Measurements from ENCODE around the gene LRRIQ4. TPM values are rescaled to one million over a fixed set of nuclear protein-coding genes. Genes with fewer than 3 reads are reported as not detected.

The LRRIQ4 gene
- total and polyA plus RNA-seq, 2 donors (not counting 1 experiment from before 2014, with no cell fraction given), result under 0.01 TPM; not detected in 1

- H3K4me1 ChIP-seq (ENCODE audit: control insufficient read depth, extremely low read depth, insufficient read depth, low read length), result no peaks in the 10 kb centered on the region
Observed at GRCh38 chr3:169780742-169781141, 31.9 kb upstream of the LRRIQ4 start.

GRCh38 chr3:169781209-169781855 is 31.3 kb upstream of the LRRIQ4 start:
- H3K27ac ChIP-seq (ENCODE audit: insufficient read depth, low read length), result no peak overlapping the region
- no peaks in the 10 kb centered on the region for H3K9me3 ChIP-seq (ENCODE audit: control insufficient read depth, insufficient read depth, low read depth, low read length)
- H3K36me3 ChIP-seq (ENCODE audit: control insufficient read depth, insufficient read depth, low read length), result peaks cover 8% of the 10 kb centered on the region
- no peaks in the 10 kb centered on the region for H4K20me1 ChIP-seq (ENCODE audit: control insufficient read depth, extremely low read depth, insufficient read depth, low read length)
- DNase-seq (ENCODE audit: low read depth in 2 of 2), result no peak
- TF ChIP-seq, protein P1, sequence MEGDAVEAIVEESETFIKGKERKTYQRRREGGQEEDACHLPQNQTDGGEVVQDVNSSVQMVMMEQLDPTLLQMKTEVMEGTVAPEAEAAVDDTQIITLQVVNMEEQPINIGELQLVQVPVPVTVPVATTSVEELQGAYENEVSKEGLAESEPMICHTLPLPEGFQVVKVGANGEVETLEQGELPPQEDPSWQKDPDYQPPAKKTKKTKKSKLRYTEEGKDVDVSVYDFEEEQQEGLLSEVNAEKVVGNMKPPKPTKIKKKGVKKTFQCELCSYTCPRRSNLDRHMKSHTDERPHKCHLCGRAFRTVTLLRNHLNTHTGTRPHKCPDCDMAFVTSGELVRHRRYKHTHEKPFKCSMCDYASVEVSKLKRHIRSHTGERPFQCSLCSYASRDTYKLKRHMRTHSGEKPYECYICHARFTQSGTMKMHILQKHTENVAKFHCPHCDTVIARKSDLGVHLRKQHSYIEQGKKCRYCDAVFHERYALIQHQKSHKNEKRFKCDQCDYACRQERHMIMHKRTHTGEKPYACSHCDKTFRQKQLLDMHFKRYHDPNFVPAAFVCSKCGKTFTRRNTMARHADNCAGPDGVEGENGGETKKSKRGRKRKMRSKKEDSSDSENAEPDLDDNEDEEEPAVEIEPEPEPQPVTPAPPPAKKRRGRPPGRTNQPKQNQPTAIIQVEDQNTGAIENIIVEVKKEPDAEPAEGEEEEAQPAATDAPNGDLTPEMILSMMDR (conservative IDR thresholded peaks at IDR 0.05 in 1 of 2, IDR thresholded peaks at IDR 0.05 in 1 of 2; ENCODE audit: low read depth in 1 of 2, low read length in 2 of 2), result no peak
- no peak for TF ChIP-seq EZH2 (IDR thresholded peaks at IDR 0.05; ENCODE audit: low read length, missing control alignments)
- no peak overlapping the region for H3K9ac ChIP-seq (ENCODE audit: insufficient read depth, low read length)
- no peaks in the 10 kb centered on the region for H3K4me1 ChIP-seq (ENCODE audit: control insufficient read depth, extremely low read depth, insufficient read depth, low read length)
- H2AFZ ChIP-seq (ENCODE audit: low read length), result no peak overlapping the region
- no peak overlapping the region for H3K4me3 ChIP-seq (replicated peaks in 1 of 4; ENCODE audit: control extremely low read depth in 1 of 4, insufficient read depth in 1 of 4, low read depth in 3 of 4, low read length in 4 of 4)
- no peaks in the 10 kb centered on the region for H3K27me3 ChIP-seq (ENCODE audit: control insufficient read depth, insufficient read depth, low read length)
- H3K79me2 ChIP-seq (ENCODE audit: control insufficient read depth, insufficient read depth, low read length), result peaks cover 1% of the 10 kb centered on the region
- no peak overlapping the region for H3K4me2 ChIP-seq (ENCODE audit: extremely low read depth, insufficient read depth, low read length)

More at GRCh38 chr3:169780742-169781141, 31.9 kb upstream of the LRRIQ4 start:
- no peak for DNase-seq (ENCODE audit: low read depth in 2 of 2)
- Histone ChIP-seq H3K79me2 (ENCODE audit: control insufficient read depth, insufficient read depth, low read length) (peaks cover 4% of the 10 kb centered on the region), H3K27me3 (ENCODE audit: control insufficient read depth, insufficient read depth, low read length) (no peaks in the 10 kb centered on the region), H3K9me3 (ENCODE audit: control insufficient read depth, insufficient read depth, low read depth, low read length) (no peaks in the 10 kb centered on the region), H2AFZ (ENCODE audit: low read length) (no peak overlapping the region), H3K36me3 (ENCODE audit: control insufficient read depth, insufficient read depth, low read length) (peaks cover 6% of the 10 kb centered on the region), H3K27ac (ENCODE audit: insufficient read depth, low read length) (no peak overlapping the region), H3K4me3 (replicated peaks in 1 of 4; ENCODE audit: control extremely low read depth in 1 of 4, insufficient read depth in 1 of 4, low read depth in 3 of 4, low read length in 4 of 4) (no peak overlapping the region), H3K4me2 (ENCODE audit: extremely low read depth, insufficient read depth, low read length) (no peak overlapping the region), H3K9ac (ENCODE audit: insufficient read depth, low read length) (no peak overlapping the region), H4K20me1 (ENCODE audit: control insufficient read depth, extremely low read depth, insufficient read depth, low read length) (no peaks in the 10 kb centered on the region)
- TF ChIP-seq, protein P1 (conservative IDR thresholded peaks at IDR 0.05 in 1 of 2, IDR thresholded peaks at IDR 0.05 in 1 of 2; ENCODE audit: low read depth in 1 of 2, low read length in 2 of 2), result no peak
- TF ChIP-seq EZH2 (IDR thresholded peaks at IDR 0.05; ENCODE audit: low read length, missing control alignments), result no peak

DNA sequence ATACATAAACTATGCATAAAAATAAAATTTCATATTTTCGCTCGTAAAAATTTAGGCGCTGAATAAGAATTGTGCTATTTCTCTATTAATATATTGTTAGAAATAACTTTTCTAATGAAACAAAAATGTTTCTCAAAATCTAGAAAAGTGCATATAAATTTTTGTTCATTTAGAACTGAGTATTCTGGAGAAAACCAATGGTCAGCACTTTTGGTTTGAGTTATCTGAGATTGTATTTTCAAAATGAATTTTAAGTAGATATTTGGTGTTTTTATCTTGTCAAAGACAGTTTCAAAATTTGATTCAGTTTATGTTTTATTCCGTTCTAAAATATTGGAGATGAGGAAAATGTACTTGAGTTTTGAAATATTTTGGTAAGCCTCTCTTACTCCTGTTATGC is 25.6 kb upstream of the LRRIQ4 start:
- no peaks in the 10 kb centered on the region for H4K20me1 ChIP-seq (ENCODE audit: control insufficient read depth, extremely low read depth, insufficient read depth, low read length)
- no peak overlapping the region for H3K4me2 ChIP-seq (ENCODE audit: extremely low read depth, insufficient read depth, low read length)
- no peak overlapping the region for H3K27ac ChIP-seq (ENCODE audit: insufficient read depth, low read length)
- H3K27me3 ChIP-seq (ENCODE audit: control insufficient read depth, insufficient read depth, low read length), result no peaks in the 10 kb centered on the region
- no peaks in the 10 kb centered on the region for H3K4me1 ChIP-seq (ENCODE audit: control insufficient read depth, extremely low read depth, insufficient read depth, low read length)
- no peaks in the 10 kb centered on the region for H3K79me2 ChIP-seq (ENCODE audit: control insufficient read depth, insufficient read depth, low read length)
- no peak overlapping the region for H2AFZ ChIP-seq (ENCODE audit: low read length)
- H3K9ac ChIP-seq (ENCODE audit: insufficient read depth, low read length), result no peak overlapping the region
- peaks cover 5% of the 10 kb centered on the region for H3K36me3 ChIP-seq (ENCODE audit: control insufficient read depth, insufficient read depth, low read length)
- no peak for TF ChIP-seq EZH2 (IDR thresholded peaks at IDR 0.05; ENCODE audit: low read length, missing control alignments)
- TF ChIP-seq, protein P1 (conservative IDR thresholded peaks at IDR 0.05 in 1 of 2, IDR thresholded peaks at IDR 0.05 in 1 of 2; ENCODE audit: low read depth in 1 of 2, low read length in 2 of 2), result no peak
- H3K9me3 ChIP-seq (ENCODE audit: control insufficient read depth, insufficient read depth, low read depth, low read length), result no peaks in the 10 kb centered on the region
- H3K4me3 ChIP-seq (replicated peaks in 1 of 4; ENCODE audit: control extremely low read depth in 1 of 4, insufficient read depth in 1 of 4, low read depth in 3 of 4, low read length in 4 of 4), result no peak overlapping the region
- no peak for DNase-seq (ENCODE audit: low read depth in 2 of 2)

Measured in fibroblast of lung (primary cell).